Activated CD8-positive, alpha-beta memory T cell treated with anti-CD3 and anti-CD28 coated beads, Interleukin-2, amount 50 U/mL, for 24 hours (primary cell): ENCODE data around the gene GSTO2.

Experiments
- DNase-seq: peaks from one replicate; pipeline ENCODE4 v3.0.0-alpha.2; 2020; ENCODE audit errors: extremely low read depth

Gene GSTO2

DNA sequence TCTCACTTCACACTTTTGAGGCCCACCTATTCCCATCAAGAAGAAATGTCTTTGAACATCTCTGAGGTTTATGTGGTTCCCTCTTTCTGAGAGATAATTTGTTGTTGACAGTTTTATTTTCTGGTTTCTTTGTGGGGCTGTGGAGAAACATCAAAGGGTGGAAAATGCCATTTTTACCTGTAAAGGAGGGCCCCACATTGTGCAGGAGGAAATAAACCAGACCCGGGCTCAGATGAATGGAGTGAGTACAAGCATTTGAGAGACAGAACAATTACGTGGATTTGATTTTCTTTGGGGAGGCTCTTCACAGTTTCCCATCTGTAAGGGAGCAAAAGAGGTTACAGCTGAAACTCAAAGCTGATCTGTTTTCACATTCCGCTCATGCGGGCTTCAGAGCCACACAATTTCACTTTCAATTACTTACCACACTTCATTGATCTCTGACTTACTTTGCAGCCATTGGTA is 39.5 kb downstream of the GSTO2 start:
- no peak for DNase-seq

DNA sequence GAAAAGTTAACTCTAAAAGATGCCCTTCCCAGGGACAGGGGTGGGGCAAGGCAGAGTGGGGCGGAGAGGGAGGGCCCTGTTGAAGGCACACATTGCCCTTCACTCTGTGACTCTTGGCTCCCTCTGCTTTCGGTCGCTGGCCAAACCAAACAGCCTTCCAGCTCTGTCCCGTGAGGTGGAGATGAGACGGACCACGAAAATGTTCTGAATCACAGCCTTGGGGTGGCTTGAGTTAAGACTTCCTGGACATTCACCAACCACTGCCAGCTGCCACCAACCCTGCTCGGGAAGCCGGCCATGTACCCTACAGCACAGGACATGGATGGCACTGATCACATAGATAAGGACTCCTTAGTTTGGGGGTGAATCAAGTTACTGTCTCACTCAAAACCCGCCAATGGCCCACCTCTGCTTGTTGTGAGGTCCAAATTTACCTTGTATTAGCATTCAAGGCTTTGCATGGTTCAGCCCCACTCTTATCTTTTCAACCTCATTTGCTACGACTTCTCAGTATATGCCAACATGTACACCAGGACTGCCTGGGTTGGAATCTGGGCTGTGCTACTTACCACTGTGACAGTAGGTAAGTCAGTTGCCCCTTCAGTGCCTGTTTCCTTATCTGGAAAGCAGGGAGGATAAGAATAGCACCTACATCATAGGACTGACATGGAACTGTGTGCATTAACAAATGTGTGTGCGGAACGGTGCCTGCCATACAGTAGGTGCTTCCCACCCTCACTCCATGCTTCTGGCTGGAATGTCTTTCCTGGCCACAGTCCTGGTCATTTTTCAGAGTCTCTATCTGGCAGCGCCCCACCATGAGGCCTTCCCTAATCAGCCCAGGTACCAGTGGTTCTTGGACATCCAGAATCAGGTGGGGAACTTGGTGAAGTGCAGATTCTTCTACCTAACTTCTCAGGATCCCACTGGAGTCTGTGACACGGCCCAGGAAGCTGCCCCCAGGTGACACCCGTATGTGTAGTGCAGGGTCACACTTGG is 41.3 kb downstream of the GSTO2 start:
- DNase-seq = no peak

DNA sequence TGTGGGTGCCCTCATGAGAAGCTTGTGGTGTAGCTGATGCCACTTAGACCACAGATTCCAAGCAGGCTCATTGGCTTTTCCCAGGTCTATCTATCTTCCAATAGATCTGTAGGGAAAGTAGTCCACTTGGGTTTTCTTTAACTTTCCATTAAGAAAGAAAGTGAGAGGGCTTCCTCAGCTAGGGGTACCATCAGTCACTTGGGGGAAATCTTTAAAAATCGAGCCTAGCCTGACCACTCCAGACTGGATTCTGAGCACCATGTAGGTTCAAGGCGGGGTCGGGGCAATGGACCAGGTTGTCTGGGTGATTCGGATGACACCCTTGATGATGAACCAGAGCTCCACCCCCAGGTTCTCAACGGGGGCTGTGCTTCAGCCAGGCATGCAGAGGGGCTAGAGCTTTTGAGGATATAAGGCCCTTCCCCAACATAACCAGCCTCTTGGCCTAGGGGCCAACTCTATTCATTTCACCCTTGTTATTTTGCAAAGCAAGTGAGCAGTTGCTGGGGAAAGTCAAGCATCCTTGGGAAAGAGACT is 42.3 kb downstream of the GSTO2 start:
- DNase-seq = no peak

DNA sequence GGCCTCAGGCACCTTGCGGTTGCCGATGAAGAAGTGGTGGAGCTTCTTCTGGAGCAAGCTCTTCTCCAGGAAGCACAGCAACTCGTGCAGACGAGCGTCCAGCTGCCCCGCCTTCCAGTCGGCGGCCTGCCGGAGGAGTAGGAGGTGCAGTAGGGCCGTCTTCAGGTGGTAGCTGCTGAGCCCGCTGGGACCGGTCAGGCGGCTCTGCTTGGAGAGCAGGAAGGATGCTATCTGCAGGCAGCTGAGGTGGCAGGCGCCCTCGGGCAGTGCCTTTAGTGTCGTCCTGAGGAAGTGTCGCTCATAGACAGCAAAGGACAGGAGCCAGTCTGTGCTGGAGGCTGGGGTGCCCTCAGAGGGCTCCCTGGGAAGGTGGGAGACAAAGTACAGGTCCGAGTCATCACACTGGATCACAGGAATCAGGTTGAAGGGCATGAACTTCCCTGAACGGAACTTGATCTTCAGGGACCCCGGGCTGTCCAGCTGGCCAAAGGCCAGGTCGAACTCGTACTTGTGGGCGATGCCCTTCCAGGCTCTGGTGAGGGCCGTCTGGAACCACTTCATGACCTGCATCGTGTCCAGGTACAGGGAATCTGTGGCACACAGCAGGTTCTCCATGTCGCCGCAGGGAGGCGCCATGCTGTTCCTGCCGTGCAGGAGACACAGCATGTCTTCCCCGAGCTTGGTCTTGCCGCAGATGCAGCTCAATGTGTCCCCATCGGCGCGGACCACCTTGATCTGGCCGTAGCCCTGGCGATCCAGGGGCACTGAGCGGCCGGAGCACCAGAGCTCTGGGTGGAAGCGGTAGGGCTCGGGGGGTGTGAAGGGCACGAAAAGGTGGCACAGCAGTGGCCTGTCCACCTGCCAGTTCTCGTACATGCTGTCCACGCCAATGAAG is 45.9 kb downstream of the GSTO2 start:
- no peak for DNase-seq

DNA sequence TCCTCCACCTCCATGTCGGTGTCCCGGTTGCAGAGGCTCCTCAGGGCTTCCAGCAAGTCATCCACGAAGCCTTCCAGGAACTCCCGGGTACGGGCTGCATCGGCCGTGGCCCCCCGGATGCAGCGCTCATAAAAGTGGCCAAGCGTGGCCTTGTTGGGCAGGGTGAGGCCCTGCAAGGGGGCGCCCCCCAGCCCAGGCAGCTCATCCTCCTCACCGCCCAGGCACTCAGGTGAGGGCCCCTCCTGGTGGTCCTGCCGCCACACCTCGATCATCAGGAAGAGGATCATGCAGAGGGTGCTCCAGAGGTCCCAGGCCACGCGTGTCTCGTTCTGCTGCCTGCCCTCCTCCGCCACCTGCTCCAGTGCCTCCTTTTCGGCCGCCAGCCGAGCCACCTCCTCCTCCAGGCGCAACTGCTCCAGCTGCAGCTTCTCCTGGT is 46.5 kb downstream of the GSTO2 start:
- no peak for DNase-seq

DNA sequence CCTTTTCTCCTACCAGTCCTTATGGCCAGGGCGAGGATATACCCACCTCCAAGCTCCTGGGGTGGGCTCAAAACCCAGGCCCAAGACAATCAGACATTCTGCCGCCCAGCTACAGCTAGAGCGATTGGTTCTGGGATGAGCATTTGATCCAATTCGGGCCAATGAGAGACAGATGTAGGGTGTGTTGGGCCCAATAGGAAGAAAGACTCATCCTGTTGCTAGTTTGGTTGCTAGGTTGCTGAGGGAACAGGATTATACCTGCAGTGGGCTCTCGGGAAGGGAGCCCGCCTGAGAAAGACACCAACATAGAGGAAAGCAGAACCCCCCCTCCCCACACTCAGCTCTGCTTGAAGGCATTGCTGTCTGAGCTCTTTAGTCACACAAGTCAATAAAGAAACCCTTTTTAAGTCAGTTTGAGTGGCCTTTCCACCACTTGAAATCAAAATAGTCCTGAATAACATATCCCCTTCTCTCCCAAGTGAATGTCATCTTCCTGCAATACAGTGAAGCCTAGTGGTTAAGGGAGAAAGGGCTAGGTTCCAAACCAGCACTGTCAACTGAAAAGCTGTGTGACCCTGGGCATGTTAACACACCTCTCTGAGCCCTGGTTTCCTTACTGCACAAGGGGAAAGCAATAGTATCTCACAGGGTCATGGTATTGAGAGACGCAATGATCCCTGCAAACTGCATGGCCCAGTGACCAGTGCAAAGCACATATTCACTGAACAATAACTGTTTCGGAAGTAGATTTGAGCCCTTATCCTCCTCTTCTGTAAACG is 47.5 kb downstream of the GSTO2 start:
- no peak for DNase-seq

DNA sequence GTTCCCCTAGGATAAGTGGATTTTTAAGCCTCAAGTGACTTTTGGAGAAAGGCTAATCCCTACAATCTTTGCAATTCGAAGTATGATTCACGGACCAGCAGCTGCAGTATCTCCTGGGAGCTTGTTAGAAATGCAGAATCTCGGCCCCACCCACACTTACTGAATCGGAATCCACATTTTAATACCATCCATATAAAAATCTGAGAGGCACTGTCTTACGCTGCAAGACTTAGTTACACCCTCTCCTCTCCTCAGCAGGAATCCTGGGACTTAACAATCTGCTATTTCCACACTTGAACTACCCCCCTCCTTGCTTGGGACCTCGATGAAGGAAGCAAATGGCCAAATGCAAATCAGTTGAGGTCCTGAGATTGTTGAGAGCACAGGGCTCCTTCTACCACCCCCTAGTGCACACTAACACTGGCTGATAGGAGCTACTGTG is 48.3 kb downstream of the GSTO2 start:
- no peak for DNase-seq

DNA sequence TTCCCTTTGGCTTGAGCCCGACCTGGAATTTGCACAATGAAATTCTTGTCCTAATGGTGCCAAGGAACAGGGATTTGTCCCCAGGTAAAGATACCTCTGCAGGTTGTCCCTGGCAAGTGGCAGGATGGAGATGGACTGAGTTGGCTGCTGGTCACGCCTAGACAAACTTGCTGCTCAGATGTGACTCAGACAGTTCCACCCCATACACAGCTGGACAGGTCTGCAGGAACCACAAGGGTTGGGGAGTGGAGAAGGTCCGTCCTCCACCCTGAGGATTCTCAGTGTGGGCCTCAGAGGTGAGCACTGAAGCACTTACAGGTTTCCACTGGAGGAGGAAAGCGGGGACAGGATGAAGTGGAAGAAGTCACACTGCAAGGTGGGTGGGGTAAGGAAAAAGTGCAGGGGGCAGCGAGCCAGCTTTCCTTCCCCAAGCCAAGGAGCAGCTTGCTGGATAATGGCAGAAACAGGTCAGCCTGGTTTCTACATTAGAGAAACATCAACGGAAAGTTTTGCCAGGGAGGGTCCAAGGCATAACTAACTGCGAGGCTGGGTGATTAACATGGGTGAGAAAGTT is 48.8 kb downstream of the GSTO2 start:
- no peak for DNase-seq

DNA sequence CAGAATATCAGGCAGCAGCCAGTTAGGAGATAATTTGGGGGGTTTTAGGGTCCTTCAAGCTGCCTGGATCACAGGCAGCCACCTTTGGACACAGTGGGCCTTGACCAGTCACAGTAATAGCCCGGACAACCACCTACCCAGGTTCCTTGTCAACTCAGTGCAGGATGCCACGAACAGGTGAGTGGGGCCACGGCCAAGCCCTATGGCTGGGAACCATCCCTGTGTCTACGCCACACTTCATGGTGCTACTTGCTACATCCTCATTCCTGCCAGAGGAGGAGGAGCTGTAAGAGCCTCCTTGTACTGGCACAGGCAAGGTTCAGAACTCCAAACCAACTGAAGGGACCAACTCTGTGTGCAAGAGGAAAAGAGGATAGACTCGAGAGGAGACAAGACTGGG is 49.3 kb downstream of the GSTO2 start:
- no peak for DNase-seq

DNA sequence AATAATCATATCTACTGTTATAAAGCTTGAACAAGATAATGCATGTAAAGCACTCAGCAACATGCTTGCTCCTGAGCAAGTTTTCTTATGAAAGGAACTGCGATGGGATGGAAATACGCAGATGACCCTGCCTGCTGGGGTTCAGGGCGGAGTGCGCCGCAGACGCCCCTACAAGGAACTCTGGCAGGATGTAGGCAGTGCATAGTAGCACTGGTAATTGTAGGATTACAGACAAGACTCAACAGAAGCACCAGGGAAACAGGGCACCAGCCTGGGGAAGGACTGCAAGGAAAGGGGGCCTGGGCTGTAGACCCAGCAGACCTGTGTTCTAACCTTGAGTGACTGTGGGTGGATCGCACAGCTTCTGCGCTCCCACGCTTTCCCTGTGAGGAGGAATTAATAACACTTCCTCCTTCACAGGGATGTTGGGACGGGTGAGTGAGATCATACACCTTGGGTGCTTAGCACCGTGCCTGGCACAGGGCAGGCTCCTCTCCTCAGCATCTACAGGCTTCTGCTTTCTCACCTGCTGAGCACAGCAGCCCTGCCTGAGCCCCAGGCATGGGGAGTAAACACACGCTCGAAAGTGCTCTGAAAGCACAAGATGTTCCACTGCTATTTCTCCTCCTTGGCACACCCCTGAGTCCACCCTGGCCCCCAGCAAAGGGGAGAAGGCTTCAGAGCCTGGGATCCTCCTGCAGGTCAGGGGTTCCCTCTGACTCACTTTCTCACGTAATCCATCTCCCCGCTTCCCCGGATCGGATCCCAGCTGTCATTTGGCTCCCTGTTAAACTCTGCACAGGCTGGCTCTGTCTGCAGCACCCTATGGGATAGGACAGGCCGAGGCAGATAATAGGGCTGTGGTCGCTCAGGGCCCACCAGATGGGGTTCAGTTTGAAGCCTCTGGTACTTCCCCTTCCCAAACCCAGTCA is 50.1 kb downstream of the GSTO2 start:
- no peak for DNase-seq

DNA sequence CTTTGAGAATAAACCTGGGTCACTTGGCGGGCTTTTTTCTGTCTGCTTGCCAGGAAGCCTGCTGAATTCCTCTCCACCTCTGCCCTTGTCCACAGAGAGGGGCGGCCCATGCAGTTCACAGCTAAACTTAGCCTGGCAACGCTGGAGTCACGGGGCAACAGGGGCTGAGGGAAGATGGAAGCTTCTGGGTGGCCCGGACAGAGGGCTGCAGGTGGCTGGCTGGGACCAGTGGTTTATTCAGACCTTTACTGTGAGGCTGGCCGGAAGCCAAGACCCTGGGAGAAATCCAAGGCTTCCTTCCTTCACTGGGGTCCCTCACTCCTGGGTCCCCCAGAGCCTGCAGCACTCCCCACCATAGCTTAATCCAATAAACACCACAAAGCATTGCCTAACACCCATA is 52.2 kb downstream of the GSTO2 start:
- no peak for DNase-seq

DNA sequence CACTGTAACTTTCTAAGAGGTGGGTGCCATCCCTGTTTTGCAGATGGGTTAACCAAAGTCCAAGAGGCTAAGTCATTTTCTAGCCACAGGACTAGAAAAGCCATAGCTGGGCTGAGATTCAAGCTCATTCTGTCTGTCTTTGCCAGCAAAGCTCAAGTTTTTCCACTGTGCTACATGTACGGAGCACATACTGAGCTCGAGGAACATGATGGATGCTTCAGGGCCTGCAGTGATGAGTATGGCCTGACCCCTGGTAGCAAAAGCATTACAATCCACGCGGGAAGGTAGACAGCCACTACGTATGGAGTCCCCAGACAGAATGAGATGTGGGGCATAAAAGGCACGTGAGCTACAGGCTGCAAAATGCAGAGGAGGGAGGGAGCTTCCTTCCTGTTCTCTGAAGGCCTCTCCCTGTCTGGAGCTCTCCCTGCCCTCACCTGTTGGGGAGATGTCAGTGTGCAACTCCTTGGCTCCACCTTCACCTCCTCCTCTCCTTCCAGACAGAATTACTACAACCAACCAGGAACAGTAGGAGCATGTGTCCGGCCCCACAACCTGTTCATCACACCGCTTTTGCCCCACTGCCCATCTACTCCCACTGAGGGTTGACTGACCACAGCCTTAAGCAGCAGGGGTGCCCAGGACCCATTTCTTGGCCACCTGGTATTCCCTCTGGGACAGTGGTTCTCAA is 52.9 kb downstream of the GSTO2 start:
- no peak for DNase-seq

DNA sequence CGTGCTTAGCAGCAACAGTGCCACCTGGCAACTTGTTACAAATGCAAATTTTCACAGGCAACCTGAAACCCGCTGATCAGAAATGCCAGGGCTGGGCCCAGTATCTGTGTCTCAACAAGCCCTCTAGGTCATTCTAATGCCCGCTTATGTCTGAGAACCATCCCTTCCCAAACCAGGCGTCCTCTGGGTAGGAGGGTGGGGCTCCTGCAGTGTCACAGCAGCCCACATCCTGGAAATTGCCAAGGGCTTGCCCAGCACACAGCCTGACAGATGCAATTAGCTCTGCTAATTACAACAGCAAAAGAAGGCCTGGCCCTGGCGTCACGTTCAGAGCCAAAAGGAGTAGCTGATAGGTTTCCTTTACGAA is 53.4 kb downstream of the GSTO2 start:
- DNase-seq = no peak

DNA sequence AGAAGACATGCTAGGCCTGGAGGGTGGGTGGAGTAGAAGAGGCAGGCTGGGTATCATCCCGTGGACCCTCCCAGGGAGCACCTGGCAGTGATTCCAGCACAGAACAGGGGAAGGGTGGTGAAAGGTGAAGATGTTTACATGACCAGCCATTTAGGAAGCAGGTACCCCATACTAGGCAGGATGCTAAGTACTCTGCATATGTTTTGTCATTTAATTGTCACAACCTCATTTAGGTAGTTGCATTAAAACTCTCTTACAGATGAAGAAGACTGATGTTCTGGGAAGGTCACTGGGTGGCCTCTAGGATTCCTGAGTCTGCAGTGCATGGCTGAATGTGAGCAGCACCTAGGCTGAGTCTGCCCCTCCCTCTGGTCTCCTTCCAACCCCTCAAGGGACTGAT is 54.1 kb downstream of the GSTO2 start:
- DNase-seq = no peak

DNA sequence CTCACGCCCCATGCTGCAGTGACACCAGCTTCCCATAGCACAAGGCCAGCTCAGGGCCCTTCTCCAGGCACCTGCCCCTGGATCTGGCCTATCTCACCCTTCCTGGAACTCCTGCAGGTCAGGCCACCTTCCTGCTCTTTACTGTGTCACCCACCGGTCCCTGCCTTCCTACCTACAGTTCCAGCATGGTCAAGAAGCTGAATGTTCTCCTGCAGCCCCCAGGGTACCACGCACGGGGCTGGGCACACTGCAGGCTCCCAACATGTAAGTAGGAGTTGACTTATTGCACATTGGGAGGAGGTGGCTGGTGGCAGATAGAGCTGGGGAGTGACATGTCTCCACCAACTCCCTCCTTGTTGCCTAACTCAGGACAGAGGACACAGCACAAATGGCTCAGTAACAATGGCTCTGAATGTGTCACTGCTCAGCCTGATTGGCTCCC is 54.8 kb downstream of the GSTO2 start:
- DNase-seq = no peak

DNA sequence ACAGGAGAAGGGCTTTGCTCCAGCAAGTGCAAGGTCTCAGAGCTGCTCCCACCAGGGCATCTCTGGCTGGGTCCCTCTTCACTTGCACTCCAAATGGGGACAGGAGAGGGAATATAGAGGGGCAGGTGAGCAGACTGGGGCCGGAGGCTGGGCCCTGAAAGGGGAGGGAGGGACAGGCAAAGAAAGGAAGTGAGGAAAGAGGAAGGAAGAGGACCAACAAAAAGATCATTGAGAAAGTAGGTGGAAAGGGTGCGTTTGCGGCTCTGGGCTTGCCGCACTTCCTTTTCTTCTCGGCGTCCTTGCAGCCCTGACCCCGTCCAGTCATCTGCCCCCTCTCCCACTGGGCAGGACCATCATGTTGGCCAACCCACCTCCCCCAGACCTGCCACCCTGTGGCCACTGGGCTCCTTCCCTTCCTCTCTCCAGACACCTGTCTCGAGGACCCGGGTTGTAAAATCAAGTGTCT is 55.3 kb downstream of the GSTO2 start:
- DNase-seq = no peak

DNA sequence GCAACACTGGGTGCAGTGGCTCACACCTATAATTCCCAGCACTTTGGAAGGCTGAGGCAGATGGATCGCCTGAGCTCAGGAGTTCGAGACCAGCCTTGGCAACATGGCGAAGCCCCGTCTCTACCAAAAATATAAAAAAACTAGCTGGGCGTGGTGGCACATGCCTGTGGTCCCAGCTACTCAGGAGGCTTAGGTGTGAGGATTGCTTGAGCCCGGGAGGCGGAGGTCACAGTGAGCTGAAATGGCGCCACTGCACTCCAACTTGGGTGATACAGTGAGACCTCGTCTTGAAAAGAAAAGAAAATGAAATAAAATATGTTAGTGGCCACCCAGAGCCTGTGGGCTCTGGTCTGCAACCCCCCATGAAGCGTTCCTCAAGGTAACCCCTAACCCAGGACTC is 55.9 kb downstream of the GSTO2 start:
- DNase-seq = no peak

DNA sequence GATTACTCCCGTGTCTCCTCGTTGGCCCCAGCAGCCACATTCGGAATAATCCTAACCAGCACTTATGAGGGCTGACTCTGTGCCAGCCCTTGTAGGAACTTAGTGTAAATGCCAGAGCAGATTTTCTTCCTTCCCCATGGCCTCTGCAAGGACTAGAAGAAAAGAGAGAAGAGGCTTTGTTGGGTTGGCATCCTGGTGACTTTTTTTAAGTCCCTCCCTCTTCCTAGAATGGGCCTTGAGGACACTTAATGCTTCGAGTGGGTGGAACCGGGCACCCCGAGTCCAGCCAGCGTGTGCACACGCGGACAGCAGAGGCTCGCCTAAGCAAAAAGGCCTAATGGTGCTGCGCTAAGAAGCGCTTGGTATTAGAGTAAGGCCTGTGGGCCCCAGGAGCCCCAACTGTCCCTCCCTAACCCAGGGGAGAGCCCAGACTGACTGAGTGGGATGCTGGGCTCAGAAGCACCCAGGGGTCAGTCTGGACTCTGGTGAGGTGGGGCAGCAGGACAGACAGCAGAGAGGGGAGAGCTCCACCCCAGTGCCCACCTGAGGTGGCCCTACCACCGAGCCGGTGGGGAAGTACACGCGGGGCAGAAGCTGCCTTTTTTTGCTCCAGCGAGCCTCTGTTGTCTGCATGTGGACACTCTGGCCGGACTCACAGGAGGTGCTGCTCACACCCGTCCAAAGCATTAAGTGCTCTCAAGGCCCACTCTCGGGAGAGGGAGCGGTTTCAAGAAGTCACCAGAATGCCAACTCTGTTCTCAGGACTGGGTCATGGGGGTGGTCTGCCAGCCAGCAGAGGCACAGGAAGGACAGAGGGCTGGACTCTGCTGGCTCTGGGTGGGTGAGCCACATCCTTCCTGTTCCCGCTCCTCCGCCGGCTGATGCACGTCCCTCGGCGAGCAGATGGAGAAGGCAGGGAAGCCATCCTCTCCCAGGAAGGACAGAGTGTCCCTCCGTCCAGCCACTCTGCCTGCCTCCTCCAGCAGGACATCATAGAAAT is 56.8 kb downstream of the GSTO2 start:
- DNase-seq = no peak
